Natural killer cell (primary cell): ENCODE measurements around the gene AHNAK2. TPM values are rescaled to one million over a fixed set of nuclear protein-coding genes. Genes with fewer than 3 reads are reported as not detected.

Experiments used
- ATAC-seq, 3 donors: fragments of 150-1000 bp in 2 of 3; fragments of 200-7000 bp in 1 of 3; cut with Tn5 transposase; 1 replicate in 1 of 3; 2 replicates in 2 of 3; pipeline ENCODE4 v1.10.0; 2021; ENCODE audit warnings: mild to moderate bottlenecking in 2 of 3, moderate library complexity in 2 of 3
- DNase-seq, 2 donors: peaks; one replicate each; pipeline versions ENCODE4 v3.0.0 to v3.0.0-alpha.2; 2013 to 2021; ENCODE audit warnings: mixed read lengths in 1 of 2
- H3K27ac ChIP-seq: one replicate; pipeline ENCODE4 v1.5.1; 2013; ENCODE audit warnings: mild to moderate bottlenecking, low read length
- H3K27me3 ChIP-seq: one replicate; pipeline ENCODE4 v1.6.1; 2013; ENCODE audit warnings: low read length; ENCODE audit not compliant: control insufficient read depth, insufficient read depth
- H3K36me3 ChIP-seq: one replicate; pipeline ENCODE4 v1.6.1; 2013; ENCODE audit warnings: low read length; ENCODE audit not compliant: control insufficient read depth, insufficient read depth
- H3K4me1 ChIP-seq: one replicate; pipeline ENCODE4 v1.6.1; 2013; ENCODE audit warnings: low read length; ENCODE audit not compliant: control insufficient read depth, insufficient read depth
- H3K4me3 ChIP-seq: one replicate; pipeline ENCODE4 v1.5.1; 2013; ENCODE audit warnings: low read length
- H3K9me3 ChIP-seq: one replicate; pipeline ENCODE4 v1.6.1; 2013; ENCODE audit warnings: low read length; ENCODE audit not compliant: control insufficient read depth, insufficient read depth
- H3K27ac Mint-ChIP-seq, 2 donors: one replicate each; pipeline ENCODE4 v1.8.0; 2022; ENCODE audit warnings: mild to moderate bottlenecking in 2 of 2, mixed read lengths in 2 of 2, moderate library complexity in 1 of 2
- H3K27me3 Mint-ChIP-seq, 2 donors: one replicate each; pipeline ENCODE4 v1.8.0; 2022; ENCODE audit warnings: low read depth in 2 of 2, mixed read lengths in 2 of 2
- H3K36me3 Mint-ChIP-seq: one replicate; pipeline ENCODE4 v1.8.0; 2022; ENCODE audit warnings: mixed read lengths
- H3K4me1 Mint-ChIP-seq, 2 donors: one replicate each; pipeline ENCODE4 v1.8.0; 2022; ENCODE audit warnings: mixed read lengths in 2 of 2
- H3K4me3 Mint-ChIP-seq: one replicate; pipeline ENCODE4 v1.8.0; 2022; ENCODE audit warnings: mild to moderate bottlenecking, moderate library complexity, mixed read lengths
- H3K9me3 Mint-ChIP-seq, 2 donors: one replicate each; pipeline ENCODE4 v1.8.0; 2022; ENCODE audit warnings: mixed read lengths in 2 of 2
- WGBS: methylation state at CpG from one replicate; pipeline ENCODE4 v1.1.7; 2013; ENCODE audit warnings: missing lambda C conversion rate; ENCODE audit not compliant: insufficient coverage; 5-methylcytosine and 5-hydroxymethylcytosine counted together
- intact Hi-C: fragments of 100-400 bp; cut with micrococcal nuclease; formaldehyde crosslinking; loops from one replicate; pipeline ENCODE4 v1.14.2; 2022
- total RNA-seq, 4 donors: library from RNA; stranded (reverse); fragments of 120-200 nt in 1 of 4; gene quantifications; one replicate each; pipeline versions ENCODE4 v1.2.3 to v1.2.4, GENCODE V29; 2013 to 2022
- TF ChIP-seq, protein P1 (sequence below): fragments of 200-600 bp; IDR thresholded peaks from one replicate; pipeline ENCODE4 v1.8.0; 2022; ENCODE audit warnings: antibody characterized with exemption

The AHNAK2 gene
- total RNA-seq, 3 donors from 2014 or later (not counting 1 experiment from before 2014, with no cell fraction given) = 0.05 TPM; not detected in 2

DNA sequence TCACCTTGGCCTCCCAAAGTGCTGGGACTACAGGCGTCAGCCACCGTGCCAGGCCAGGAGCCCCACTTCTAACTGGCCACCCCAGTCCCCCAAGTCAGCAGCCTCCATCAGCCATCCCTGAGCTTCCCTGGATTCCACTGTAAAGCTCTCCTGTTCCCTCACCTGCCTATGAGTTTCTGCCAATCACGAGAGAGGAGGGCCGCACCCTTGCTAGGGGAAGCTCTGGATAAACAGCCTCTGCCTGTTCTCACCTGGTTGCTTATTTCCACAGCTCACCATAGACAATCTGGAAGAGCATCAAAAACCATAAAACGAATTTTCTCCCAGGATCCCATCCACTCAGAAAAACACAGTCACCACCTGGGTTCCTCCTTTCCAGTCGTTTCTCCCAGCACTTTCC lies 37.7 kb upstream of the AHNAK2 start:
- intact Hi-C loops = no loop called here
- Mint-ChIP-seq H3K36me3 (no peaks in the 10 kb centered on the region), H3K4me1 (peaks cover 40 to 61% of the 10 kb centered on the region in 2 donors), H3K27ac (peak overlapping the region; percentile 52 to 90), H3K27me3 (no peaks in the 10 kb centered on the region), H3K4me3 (peak overlapping the region; percentile 70), H3K9me3 (no peaks in the 10 kb centered on the region)
- Histone ChIP-seq H3K27ac (peak overlapping the region; percentile 72), H3K4me3 (no peak overlapping the region), H3K36me3 (peaks cover 8% of the 10 kb centered on the region), H3K27me3 (no peaks in the 10 kb centered on the region), H3K9me3 (no peaks in the 10 kb centered on the region), H3K4me1 (peaks cover 41% of the 10 kb centered on the region)
- 67% methylated on average over 6 of the region's 6 CpGs for WGBS
- ATAC-seq (no peak), DNase-seq (no peak)
- TF ChIP-seq, protein P1, sequence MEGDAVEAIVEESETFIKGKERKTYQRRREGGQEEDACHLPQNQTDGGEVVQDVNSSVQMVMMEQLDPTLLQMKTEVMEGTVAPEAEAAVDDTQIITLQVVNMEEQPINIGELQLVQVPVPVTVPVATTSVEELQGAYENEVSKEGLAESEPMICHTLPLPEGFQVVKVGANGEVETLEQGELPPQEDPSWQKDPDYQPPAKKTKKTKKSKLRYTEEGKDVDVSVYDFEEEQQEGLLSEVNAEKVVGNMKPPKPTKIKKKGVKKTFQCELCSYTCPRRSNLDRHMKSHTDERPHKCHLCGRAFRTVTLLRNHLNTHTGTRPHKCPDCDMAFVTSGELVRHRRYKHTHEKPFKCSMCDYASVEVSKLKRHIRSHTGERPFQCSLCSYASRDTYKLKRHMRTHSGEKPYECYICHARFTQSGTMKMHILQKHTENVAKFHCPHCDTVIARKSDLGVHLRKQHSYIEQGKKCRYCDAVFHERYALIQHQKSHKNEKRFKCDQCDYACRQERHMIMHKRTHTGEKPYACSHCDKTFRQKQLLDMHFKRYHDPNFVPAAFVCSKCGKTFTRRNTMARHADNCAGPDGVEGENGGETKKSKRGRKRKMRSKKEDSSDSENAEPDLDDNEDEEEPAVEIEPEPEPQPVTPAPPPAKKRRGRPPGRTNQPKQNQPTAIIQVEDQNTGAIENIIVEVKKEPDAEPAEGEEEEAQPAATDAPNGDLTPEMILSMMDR = no peak

DNA sequence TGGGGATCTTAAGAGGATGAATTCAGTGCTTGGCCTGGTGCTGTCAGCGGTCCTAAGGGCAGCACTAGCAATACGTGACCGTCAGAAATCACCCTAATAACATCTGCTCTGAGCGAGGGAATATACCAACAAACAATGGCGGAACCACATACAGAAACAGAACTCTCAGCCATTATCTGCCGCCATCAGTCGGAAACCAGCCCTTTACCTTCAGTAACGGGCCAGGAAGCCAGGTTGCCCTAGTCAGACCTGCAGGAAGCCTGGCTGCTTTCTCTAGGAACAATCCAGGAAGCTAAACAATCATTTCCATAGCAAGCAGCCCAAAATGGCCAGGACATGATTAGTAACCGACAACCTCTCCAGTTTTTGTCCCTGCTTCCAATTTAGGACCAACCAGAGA lies 37.1 kb upstream of the AHNAK2 start:
- no peaks in the 10 kb centered on the region for H3K27me3 ChIP-seq
- DNase-seq (peak in 1 of 2 donors; percentile 43), ATAC-seq (peak in 1 of 3 donors; percentile 50)
- H3K9me3 ChIP-seq = no peaks in the 10 kb centered on the region
- H3K4me1 Mint-ChIP-seq = peaks cover 40 to 60% of the 10 kb centered on the region in 2 donors
- no peak overlapping the region for H3K4me3 ChIP-seq
- intact Hi-C loops = no loop called here
- TF ChIP-seq, protein P1 = no peak
- peaks cover 40% of the 10 kb centered on the region for H3K4me1 ChIP-seq
- H3K36me3 Mint-ChIP-seq = no peaks in the 10 kb centered on the region
- H3K27ac Mint-ChIP-seq = peak overlapping the region; percentile 79 to 90
- H3K4me3 Mint-ChIP-seq = peak overlapping the region; percentile 74
- H3K27ac ChIP-seq = peak overlapping the region; percentile 72
- H3K9me3 Mint-ChIP-seq = no peaks in the 10 kb centered on the region
- no peaks in the 10 kb centered on the region for H3K27me3 Mint-ChIP-seq
- peaks cover 14% of the 10 kb centered on the region for H3K36me3 ChIP-seq
- WGBS = 36% methylated on average over 9 of the region's 9 CpGs

DNA sequence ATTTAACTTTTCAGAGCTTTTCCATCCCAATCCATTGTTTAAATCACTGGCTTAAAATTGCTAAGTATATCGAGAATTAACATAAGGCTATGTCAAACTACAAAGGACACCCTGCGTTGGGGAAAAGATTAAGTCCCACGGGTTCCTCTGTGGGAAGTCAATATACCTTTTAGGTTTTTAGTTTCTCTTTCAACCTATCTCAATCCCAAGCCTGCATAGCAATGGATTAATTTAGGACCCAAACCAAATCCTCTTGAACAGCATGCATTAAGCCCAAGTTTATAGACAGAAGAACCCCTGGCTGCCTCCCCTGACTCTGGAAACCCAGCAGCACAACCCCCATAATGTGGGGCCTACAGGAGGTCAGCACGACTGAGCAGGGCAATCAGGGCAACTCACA lies 36.5 kb upstream of the AHNAK2 start:
- Mint-ChIP-seq H3K9me3 (no peaks in the 10 kb centered on the region), H3K4me1 (peaks cover 34 to 54% of the 10 kb centered on the region in 2 donors), H3K27me3 (no peaks in the 10 kb centered on the region), H3K27ac (peak overlapping the region; percentile 79 to 90), H3K4me3 (no peak overlapping the region), H3K36me3 (no peaks in the 10 kb centered on the region)
- Histone ChIP-seq H3K36me3 (peaks cover 15% of the 10 kb centered on the region), H3K9me3 (no peaks in the 10 kb centered on the region), H3K4me3 (no peak overlapping the region), H3K27ac (peak overlapping the region; percentile 72), H3K4me1 (peaks cover 34% of the 10 kb centered on the region), H3K27me3 (no peaks in the 10 kb centered on the region)
- intact Hi-C loops = no loop called here
- TF ChIP-seq, protein P1 = no peak
- 75% methylated on average over 3 of the region's 4 CpGs for WGBS
- ATAC-seq (no peak), DNase-seq (no peak)

DNA sequence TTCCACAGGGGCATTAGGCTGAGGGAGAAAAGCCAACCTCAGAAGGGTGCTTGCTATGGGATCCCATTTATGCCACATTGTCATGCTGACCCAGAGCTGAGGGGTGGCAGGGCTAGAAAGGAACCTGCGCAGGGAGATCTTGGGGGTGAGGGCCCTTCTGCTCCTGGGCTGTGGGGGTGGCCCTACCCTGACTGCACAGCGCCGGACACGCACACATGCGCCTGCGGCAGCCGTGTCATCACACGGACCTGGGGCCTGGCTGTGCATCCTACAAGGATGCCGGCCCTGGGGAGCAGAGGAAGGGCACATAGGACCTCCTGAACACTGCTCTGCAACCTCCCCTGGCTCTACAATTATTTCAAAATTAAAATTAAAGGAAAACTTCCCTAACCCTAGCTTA lies 35.9 kb upstream of the AHNAK2 start:
- Mint-ChIP-seq H3K27me3 (no peaks in the 10 kb centered on the region), H3K9me3 (no peaks in the 10 kb centered on the region), H3K27ac (peak overlapping the region; percentile 79 to 90), H3K4me1 (peaks cover 28 to 49% of the 10 kb centered on the region in 2 donors), H3K36me3 (no peaks in the 10 kb centered on the region), H3K4me3 (no peak overlapping the region)
- peaks cover 19% of the 10 kb centered on the region for H3K36me3 ChIP-seq
- DNase-seq (no peak), ATAC-seq (no peak)
- TF ChIP-seq, protein P1 = no peak
- intact Hi-C loops = no loop called here
- H3K27me3 ChIP-seq = no peaks in the 10 kb centered on the region
- no peak overlapping the region for H3K4me3 ChIP-seq
- 84% methylated on average over 9 of the region's 9 CpGs for WGBS
- H3K4me1 ChIP-seq = peaks cover 28% of the 10 kb centered on the region
- no peaks in the 10 kb centered on the region for H3K9me3 ChIP-seq
- H3K27ac ChIP-seq = no peak overlapping the region
